ENCODE data around the gene TMEM50B. TPM values are rescaled to one million over a fixed set of nuclear protein-coding genes. Genes with fewer than 3 reads are reported as not detected.
"Not testable (repeated sequence)": the region's sequence is repeated elsewhere in the genome, so short reads cannot be mapped to it uniquely, and the experiment has no call there.

The TMEM50B gene
- total RNA-seq (2014; rRNA removed; shearing (Covaris generic)), result 70.6 and 84.3 TPM in 2 replicates

- peak; percentile 87 for DNase-seq (ENCODE audit: low spot score)
Observed at GRCh38 chr21:33479679-33480480, at the start of gene TMEM50B. Gene TMEM50B (minus strand): TSS chr21:33479974. CDS start chr21:33468885, 11,089 bp downstream.

GRCh38 chr21:33522953-33523349 lies 43.2 kb upstream of the TMEM50B start:
- DNase-seq (ENCODE audit: low spot score), result no peak

DNA sequence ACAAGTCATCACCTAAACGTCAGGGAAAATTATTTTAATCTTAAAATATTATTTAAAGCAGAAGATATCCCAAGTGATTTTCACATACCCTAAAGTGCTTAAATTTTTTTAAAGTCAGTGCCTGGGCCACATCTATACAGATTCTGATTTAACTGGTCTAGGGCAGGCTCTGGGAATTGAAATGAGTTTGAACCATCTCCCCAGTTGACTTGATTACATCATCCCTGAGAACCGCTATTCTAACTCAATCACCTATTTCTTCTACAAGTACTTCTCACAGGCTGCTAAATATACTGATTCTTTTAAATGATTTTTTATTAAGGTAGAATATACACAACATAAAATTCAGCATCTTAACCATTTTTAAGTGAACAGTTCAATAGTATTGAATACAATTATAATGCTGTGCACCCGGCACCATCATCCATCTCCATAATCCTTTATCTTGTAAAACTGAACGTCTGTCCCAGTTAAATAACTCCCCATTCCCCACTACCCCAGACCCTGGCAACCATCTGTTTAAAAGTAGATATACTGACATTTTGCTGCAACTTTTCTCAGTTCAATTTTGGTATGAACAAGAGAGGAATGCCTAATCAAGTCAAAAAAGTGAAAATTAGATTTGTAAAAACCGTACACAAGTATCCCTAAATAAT lies 42.7 kb upstream of the TMEM50B start:
- DNase-seq (ENCODE audit: low spot score), result no peak

- no peak for DNase-seq (ENCODE audit: low spot score)
Observed at GRCh38 chr21:33518899-33519298, 39.1 kb upstream of the TMEM50B start.

GRCh38 chr21:33514229-33514628 lies 34.5 kb upstream of the TMEM50B start:
- DNase-seq (ENCODE audit: low spot score), result no peak

DNA sequence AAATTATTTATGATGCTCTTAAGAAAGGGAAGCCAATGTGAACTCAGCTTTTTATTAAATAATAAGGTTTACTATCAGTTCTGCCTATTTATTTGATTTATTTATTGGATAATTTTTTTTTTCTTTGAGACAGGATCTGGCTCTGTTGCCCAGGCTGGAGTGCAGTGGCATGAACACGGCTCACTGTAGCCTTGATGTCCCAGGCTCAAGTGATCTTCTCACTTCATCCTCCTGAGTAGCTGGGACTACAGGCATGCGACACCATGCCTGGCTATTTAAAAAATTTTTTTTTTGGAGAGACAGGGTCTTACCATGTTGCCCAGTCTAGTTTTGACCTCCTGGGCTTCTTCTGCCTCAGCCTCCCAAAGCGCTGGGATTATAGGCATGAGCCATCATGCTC lies 32.7 kb upstream of the TMEM50B start:
- no peak for DNase-seq (ENCODE audit: low spot score)

DNA sequence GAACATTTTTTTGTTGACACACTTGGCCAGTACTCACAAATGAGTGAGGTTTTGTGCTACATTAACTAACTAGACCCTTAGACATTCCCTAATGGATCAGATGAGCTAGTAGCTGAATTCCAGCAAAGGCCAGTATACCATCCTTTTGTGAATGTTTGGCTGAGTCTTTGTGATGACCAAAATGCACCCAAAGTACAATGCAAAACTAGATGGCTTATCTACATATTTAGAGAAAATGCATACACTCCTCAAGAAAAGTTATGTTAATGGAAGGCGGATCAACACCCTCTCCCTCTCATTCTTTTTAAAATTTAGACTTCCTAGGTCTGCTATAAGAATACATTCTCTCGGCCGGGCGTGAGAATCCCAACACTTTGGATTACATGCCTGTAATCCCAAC lies 31.9 kb upstream of the TMEM50B start:
- no peak for DNase-seq (ENCODE audit: low spot score)

DNA sequence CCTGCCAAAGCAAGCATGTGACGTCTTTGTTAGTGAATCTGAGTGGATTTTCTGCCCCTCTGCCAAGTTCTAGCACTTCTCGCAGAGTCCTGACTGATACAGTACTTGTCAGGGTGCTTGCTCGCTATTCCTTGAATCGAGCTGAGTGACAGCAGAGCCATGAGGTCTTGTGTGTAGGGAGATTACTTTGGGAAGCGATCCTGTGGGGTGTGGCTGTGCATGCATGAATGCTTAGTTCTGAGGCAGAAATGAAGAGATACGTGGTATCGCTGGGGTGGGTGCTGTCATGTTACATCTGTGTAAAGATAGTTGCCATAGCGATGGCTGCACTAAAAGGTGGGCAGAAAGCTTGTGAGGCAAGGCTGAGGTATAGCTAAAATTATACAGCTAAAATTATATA lies 31.1 kb upstream of the TMEM50B start:
- no peak for DNase-seq (ENCODE audit: low spot score)

DNA sequence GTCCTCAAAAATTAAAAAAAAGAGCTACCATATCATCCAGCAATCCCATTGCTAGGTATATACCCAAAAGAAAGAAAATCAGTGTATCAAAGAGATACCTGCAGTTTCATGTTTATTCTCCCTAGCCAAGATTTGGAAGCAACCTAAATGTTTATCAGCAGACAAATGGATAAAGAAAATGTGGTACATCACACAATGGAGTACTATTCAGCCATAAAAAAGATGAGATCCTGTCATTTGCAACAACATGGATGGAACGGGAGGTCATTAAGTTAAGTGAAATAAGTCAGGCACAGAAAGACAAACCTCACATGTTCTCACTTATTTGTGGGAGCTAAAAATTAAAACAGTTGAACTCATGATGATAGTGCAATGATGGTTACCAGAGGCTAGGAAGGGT lies 27.2 kb upstream of the TMEM50B start:
- not testable (repeated sequence) for DNase-seq (ENCODE audit: low spot score)

DNA sequence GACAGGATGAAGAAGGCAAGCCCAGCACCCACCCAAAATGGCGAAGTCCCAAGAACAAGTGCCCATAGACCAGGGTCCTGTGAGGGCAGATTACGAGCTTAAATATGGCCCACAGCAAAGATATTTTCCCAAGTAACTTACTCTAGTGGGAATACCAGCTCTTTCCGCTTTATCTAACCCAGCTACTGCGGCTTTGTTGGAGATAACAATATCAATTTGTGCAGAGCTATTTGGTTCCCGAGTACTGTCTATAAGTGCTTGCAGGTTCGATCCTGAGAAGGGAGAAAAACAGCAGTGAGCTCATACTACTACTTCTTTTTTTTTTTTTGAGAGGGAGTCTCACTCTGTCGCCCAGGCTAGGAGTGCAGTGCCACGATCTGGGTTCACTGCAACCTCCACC lies 26.1 kb upstream of the TMEM50B start:
- no peak for DNase-seq (ENCODE audit: low spot score)

GRCh38 chr21:33496345-33496744 lies 16.6 kb upstream of the TMEM50B start:
- no peak for DNase-seq (ENCODE audit: low spot score)

- no peak for DNase-seq (ENCODE audit: low spot score)
Observed at GRCh38 chr21:33495743-33496142, 16.0 kb upstream of the TMEM50B start.

DNA sequence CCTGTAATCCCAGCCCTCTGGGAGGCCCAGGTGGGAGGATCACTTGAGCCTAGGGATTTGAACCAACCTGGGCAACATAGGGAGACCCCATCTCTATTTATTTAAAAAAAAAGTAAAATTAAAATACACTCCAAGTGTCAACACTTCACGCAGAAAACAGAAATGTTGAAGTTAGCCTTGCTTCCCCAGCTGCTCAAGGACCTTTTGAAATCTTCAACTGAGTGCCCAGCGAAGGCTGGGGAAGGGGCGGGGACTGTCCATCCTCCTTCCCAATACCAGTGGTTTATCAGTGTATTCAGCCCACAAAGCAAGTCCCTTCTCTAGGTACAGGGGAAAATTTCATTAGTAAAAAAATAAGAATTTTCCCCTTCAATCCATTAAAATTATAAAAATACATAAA lies 14.0 kb upstream of the TMEM50B start:
- no peak for DNase-seq (ENCODE audit: low spot score)

GRCh38 chr21:33492571-33492970 lies 12.8 kb upstream of the TMEM50B start:
- no peak for DNase-seq (ENCODE audit: low spot score)

GRCh38 chr21:33491373-33492102 lies 11.8 kb upstream of the TMEM50B start, which contains the start of gene DNAJC28:
Gene DNAJC28 (minus strand): TSS chr21:33491716. CDS start chr21:33489393, 2,323 bp downstream.
- DNase-seq (ENCODE audit: low spot score), result peak; percentile 88

DNA sequence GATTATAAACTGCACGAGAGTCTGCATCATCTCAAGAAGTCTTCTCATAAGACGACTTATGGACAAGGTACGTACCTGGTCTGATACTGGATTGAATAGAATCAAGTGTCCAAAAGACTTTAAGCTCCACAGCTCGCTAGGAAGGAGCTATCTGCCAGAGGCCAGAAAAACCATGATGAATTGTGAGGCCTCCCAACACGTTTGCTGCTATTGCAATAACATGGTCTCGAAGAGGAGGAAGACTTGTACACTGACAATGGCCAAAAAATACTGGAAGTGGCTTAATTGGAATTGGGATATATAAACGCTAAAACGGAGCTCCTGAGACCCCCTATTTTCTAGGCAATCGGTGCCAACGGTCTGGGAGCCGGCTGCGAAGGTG lies 11.2 kb upstream of the TMEM50B start:
- peak; percentile 26 for DNase-seq (ENCODE audit: low spot score)

GRCh38 chr21:33488936-33489335 lies 9.2 kb upstream of the TMEM50B start:
- DNase-seq (ENCODE audit: low spot score), result no peak

- DNase-seq (ENCODE audit: low spot score), result no peak
Observed at GRCh38 chr21:33487996-33488395, 8.2 kb upstream of the TMEM50B start.

DNA sequence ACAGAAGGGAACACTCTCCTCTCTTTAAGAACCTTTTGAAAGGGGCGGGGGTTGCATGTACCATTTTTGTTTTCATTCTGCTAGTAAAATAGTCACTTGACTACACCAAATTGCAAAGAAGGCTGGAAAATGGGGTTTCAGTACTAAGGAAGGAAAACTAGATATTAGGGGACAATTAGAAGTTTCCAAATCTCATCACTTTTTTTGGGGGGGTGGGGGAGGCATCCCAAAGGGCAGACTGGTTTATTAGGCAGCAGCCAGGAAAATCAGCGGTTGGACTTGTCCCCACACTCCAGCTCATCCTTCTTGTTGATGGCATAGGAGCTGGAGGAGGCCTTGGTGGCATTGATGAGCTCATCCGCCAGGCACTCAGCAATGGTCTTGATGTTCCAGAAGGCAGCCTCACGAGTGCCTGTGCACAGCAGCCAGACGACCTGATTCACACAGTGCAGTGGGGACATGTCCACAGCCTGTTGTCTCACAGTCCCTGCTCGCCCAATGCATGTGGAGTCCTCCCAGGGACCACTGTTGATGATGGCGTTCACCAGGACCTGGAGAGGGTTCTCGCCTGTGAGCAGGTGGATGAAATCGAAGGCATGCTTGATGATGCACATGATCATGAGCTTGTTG lies 1.7 kb upstream of the TMEM50B start:
- no peak for DNase-seq (ENCODE audit: low spot score)

GRCh38 chr21:33480481-33481103 lies 818 bp upstream of the TMEM50B start:
- no peak for DNase-seq (ENCODE audit: low spot score)

GRCh38 chr21:33478935-33479678 lies 667 bp downstream of the TMEM50B start:
- peak; percentile 14 for DNase-seq (ENCODE audit: low spot score)
